Measurements from ENCODE around the gene FURIN.

The FURIN gene

GRCh38 chr15:90864507-90864906 is 3.9 kb upstream of the FURIN start:
- TF ChIP-seq, protein P1, sequence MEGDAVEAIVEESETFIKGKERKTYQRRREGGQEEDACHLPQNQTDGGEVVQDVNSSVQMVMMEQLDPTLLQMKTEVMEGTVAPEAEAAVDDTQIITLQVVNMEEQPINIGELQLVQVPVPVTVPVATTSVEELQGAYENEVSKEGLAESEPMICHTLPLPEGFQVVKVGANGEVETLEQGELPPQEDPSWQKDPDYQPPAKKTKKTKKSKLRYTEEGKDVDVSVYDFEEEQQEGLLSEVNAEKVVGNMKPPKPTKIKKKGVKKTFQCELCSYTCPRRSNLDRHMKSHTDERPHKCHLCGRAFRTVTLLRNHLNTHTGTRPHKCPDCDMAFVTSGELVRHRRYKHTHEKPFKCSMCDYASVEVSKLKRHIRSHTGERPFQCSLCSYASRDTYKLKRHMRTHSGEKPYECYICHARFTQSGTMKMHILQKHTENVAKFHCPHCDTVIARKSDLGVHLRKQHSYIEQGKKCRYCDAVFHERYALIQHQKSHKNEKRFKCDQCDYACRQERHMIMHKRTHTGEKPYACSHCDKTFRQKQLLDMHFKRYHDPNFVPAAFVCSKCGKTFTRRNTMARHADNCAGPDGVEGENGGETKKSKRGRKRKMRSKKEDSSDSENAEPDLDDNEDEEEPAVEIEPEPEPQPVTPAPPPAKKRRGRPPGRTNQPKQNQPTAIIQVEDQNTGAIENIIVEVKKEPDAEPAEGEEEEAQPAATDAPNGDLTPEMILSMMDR (IDR thresholded peaks at IDR 0.05; ENCODE audit: low read depth, low read length, missing control alignments), result no peak
- DNase-seq (ENCODE audit: extremely low read depth, low read depth), result no peak
- H3K4me3 ChIP-seq (replicated peaks; ENCODE audit: low read depth, low read length), result no peak overlapping the region

DNA sequence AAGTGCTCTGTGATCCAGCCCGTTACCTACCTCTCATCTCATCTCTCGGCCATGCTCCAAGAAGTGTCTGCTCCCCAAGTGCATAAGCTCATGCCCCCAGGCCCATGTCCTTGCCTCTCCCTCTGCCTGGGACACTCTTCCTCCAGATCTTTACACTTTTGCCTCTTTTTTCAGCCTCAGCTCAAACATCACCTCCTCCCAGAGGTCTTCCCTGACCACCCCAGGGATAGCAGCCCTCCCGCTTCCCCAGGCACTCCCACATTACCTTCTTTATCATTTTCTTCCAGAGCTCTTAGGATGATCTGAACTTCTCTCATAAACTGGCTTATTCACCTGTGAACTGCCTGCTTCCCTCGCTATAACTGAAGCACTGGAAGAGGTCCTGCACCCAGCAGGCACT is 2.7 kb upstream of the FURIN start:
- H3K4me3 ChIP-seq (replicated peaks; ENCODE audit: low read depth, low read length), result no peak overlapping the region
- TF ChIP-seq, protein P1 (IDR thresholded peaks at IDR 0.05; ENCODE audit: low read depth, low read length, missing control alignments), result no peak
- DNase-seq (ENCODE audit: extremely low read depth, low read depth), result no peak

DNA sequence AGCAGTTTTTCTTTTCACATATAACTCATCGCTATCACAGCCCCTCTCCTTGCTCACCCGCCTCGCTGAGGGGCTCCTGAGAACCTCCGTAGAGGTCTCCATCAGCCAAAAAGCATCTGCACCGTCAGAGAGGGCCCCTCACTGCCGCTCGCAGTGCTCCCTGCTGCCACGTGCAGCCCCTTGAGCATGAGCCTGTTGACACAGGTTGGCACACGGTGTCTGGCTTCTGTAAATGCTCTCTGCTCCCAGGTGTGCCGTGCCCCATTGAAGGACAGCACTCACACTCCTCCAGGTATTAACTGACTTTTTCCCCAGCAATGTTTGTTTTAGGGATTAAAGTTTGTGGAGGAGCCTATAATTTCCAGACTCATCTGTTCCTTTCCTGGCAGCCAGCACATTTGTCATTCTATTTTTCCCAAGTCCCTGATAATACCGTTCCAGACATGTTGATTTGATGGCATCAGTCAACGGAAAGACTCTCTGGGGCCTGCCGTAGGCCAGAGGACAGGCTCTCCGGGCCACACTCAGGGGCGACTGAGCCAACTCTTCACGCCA is 2.1 kb upstream of the FURIN start:
- H3K4me3 ChIP-seq (replicated peaks; ENCODE audit: low read depth, low read length), result no peak overlapping the region
- TF ChIP-seq, protein P1 (IDR thresholded peaks at IDR 0.05; ENCODE audit: low read depth, low read length, missing control alignments), result no peak
- no peak for DNase-seq (ENCODE audit: extremely low read depth, low read depth)

DNA sequence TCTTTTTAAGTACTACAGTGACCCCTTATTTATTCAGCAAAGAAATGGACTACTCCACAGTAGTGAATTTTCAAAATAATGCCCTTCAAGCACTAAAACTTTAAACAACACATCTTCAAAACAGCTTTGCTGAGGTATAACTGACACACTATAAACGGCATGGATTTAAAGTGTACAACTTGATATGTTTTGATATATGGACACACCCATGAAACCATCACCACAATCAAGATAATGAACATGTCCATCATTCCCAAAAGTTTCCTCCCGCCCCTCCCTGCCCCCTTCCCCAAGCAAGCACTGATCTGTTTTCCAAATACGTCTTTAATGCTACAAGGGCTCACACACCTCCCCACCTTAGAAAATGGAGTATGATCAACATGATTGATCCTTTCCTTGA is 1.6 kb upstream of the FURIN start:
- TF ChIP-seq, protein P1 (IDR thresholded peaks at IDR 0.05; ENCODE audit: low read depth, low read length, missing control alignments), result no peak
- DNase-seq (ENCODE audit: extremely low read depth, low read depth), result no peak

GRCh38 chr15:90869140-90869541 is 753 bp downstream of the FURIN start:
- no peak for DNase-seq (ENCODE audit: extremely low read depth, low read depth)
- TF ChIP-seq, protein P1 (IDR thresholded peaks at IDR 0.05; ENCODE audit: low read depth, low read length, missing control alignments), result no peak

More for the DNA sequence above, 1.6 kb upstream of the FURIN start:
- H3K4me3 ChIP-seq (replicated peaks; ENCODE audit: low read depth, low read length), result no peak overlapping the region

GRCh38 chr15:90869601-90870353 is 1.4 kb downstream of the FURIN start:
- TF ChIP-seq, protein P1 (IDR thresholded peaks at IDR 0.05; ENCODE audit: low read depth, low read length, missing control alignments), result no peak
- no peak overlapping the region for H3K4me3 ChIP-seq (replicated peaks; ENCODE audit: low read depth, low read length)
- DNase-seq (ENCODE audit: extremely low read depth, low read depth), result peak; percentile 72

More at GRCh38 chr15:90869140-90869541, 753 bp downstream of the FURIN start:
- no peak overlapping the region for H3K4me3 ChIP-seq (replicated peaks; ENCODE audit: low read depth, low read length)
